GM18868 (cell line): ENCODE measurements around the gene NUTM2D.
A peak's percentile ranks its signal among the peaks of the same experiment; 100 is the strongest.
"Not testable (repeated sequence)": the region's sequence is repeated elsewhere in the genome, so short reads cannot be mapped to it uniquely, and the experiment has no call there.

Experiments
- ATAC-seq: cut with Tn5 transposase; IDR thresholded peaks from one replicate; pipeline ENCODE4 v1.9.1; 2021; ENCODE audit warnings: mild to moderate bottlenecking, moderate library complexity; ENCODE audit not compliant: unreplicated experiment

NUTM2D gene

GRCh38 chr10:87374091-87374490, 16.5 kb downstream of the NUTM2D start:
- not testable (repeated sequence) for ATAC-seq

- not testable (repeated sequence) for ATAC-seq
Observed at GRCh38 chr10:87379115-87379514, 21.6 kb downstream of the NUTM2D start.

GRCh38 chr10:87383149-87383857, 25.8 kb downstream of the NUTM2D start:
- not testable (repeated sequence) for ATAC-seq

DNA sequence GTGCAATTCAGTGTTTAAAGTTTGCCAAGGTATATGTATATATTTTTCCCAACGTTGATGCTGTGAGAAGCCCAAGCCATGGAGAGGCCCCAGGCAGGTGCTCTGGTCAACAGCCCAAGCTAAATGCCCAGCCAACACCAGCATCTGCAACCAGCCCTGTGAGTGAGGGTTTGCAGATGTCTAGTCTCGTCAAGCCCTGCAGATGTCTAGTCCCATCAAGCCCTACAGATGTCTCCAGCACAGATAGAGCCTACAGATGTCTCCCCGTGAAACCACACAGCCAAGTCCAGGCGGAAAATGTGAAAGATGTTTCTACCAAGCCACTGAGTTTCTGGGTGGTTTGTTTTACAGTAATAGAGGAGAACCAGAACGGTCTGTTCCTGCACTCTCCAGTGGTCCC, 26.7 kb downstream of the NUTM2D start:
- not testable (repeated sequence) for ATAC-seq

- not testable (repeated sequence) for ATAC-seq
Observed at GRCh38 chr10:87385762-87386360, 28.3 kb downstream of the NUTM2D start.

GRCh38 chr10:87391360-87391759, 33.8 kb downstream of the NUTM2D start:
- ATAC-seq: not testable (repeated sequence)

DNA sequence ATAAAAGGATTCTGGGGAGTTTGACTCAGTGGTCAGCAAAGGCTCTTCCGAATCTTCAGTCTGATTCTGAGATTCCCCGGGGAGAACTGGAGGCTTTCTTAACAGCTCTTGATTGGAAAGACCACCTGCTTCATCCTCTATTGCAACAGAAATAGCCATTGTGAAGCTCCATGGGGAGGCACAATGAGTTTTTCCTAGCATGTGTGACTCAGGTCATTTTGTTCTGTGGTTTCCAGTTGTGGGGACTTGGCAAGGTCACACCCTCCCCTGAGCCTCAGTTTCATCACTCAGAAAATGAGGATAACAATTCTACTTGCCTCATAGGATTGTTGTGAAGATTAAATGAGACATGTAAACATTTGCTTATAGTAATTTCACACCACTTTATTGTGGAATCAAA, 38.7 kb downstream of the NUTM2D start:
- not testable (repeated sequence) for ATAC-seq

- peak; percentile 66 for ATAC-seq
Observed at GRCh38 chr10:87398436-87398835, 40.9 kb downstream of the NUTM2D start.

GRCh38 chr10:87407516-87408467, 50.2 kb downstream of the NUTM2D start:
- ATAC-seq: not testable (repeated sequence)

GRCh38 chr10:87413921-87414320, 56.4 kb downstream of the NUTM2D start:
- ATAC-seq: not testable (repeated sequence)
